Body of pancreas (tissue), 4 donors: ENCODE results near the gene AGAP1. TPM values are rescaled to one million over a fixed set of nuclear protein-coding genes. Genes with fewer than 3 reads are reported as not detected.

Source experiments
- ATAC-seq: fragments of 150-250 bp; one replicate; pipeline ENCODE4 v1.9.1; 2016
- DNase-seq, 4 donors: peaks; one replicate each; pipeline ENCODE4 v3.0.0-alpha.2; 2019
- H3K27ac ChIP-seq, 4 donors: fragments of 200-600 bp; sonication (generic); 1 replicate in 3 of 4; 2 replicates in 1 of 4; pipeline versions ENCODE4 v1.5.1 to v1.6.1; 2016 to 2019; ENCODE audit warnings: mild to moderate bottlenecking in 1 of 4, mixed read lengths in 1 of 4, moderate library complexity in 1 of 4
- H3K27me3 ChIP-seq, 2 donors: fragments of 200-600 bp; sonication (generic); one replicate each; pipeline ENCODE4 v1.6.0; 2016; ENCODE audit warnings: mild to moderate bottlenecking in 1 of 2
- H3K36me3 ChIP-seq, 2 donors: fragments of 200-600 bp; sonication (generic); replicated peaks in 1 of 2; 2 replicates each; pipeline ENCODE4 v1.5.1; 2016; ENCODE audit warnings: low read depth in 2 of 2; ENCODE audit not compliant: insufficient read depth in 1 of 2
- H3K4me1 ChIP-seq: fragments of 200-600 bp; sonication (generic); one replicate; pipeline ENCODE4 v1.6.0; 2016
- H3K4me3 ChIP-seq, 2 donors: fragments of 200-600 bp; sonication (generic); 1 replicate in 1 of 2; 2 replicates in 1 of 2; pipeline ENCODE4 v1.5.1; 2016 to 2019
- H3K9me3 ChIP-seq, 3 donors: fragments of 200-600 bp; sonication (generic); 1 replicate in 2 of 3; 2 replicates in 1 of 3; pipeline ENCODE4 v1.5.1; 2016
- CTCF ChIP-seq, 7 experiments: fragments of 450-650 bp in 4 of 7; fragments of 200-600 bp in 3 of 7; sonication (generic) in 3 of 7; IDR thresholded peaks; one replicate each; pipeline ENCODE4 v1.5.1; 2016 to 2019; ENCODE audit warnings: antibody characterized with exemption in 7 of 7
- POLR2A ChIP-seq, 3 donors: fragments of 450-650 bp; IDR thresholded peaks; one replicate each; pipeline ENCODE4 v1.6.1; 2016; ENCODE audit warnings: antibody characterized with exemption in 3 of 3, mild to moderate bottlenecking in 2 of 3
- WGBS, 2 donors: methylation state at CpG; one replicate each; pipeline ENCODE4 v1.1.5; 2017; 5-methylcytosine and 5-hydroxymethylcytosine counted together
- intact Hi-C: fragments of 100-400 bp; cut with DNase I; formaldehyde crosslinking; loops from one replicate; pipeline ENCODE4 v1.15.1; 2023
- total RNA-seq, 2 donors: library from RNA; depleted of rRNA; stranded (reverse); fragments of >200 nt; gene quantifications; one replicate each; pipeline ENCODE4 v1.1.0, GENCODE V29; 2016

AGAP1 gene
- total RNA-seq, 2 donors from 2014 or later, result 21.3 to 32.6 TPM

GRCh38 chr2:236073867-236074655 lies 580.2 kb downstream of the AGAP1 start:
- H3K27me3 ChIP-seq, result no peaks in the 10 kb centered on the region
- no peaks in the 10 kb centered on the region for H3K4me1 ChIP-seq
- H3K27ac ChIP-seq, result no peak overlapping the region
- no peak overlapping the region for H3K4me3 ChIP-seq
- WGBS, 2 donors, result 75 to 91% methylated on average over 6 to 8 of the region's 8 CpGs
- no peaks in the 10 kb centered on the region for H3K9me3 ChIP-seq
- no peak for ATAC-seq
- H3K36me3 ChIP-seq, result peaks cover 0 to 2% of the 10 kb centered on the region in 2 donors
- DNase-seq, result no peak
- intact Hi-C loops, result no loop called here
- TF ChIP-seq CTCF (IDR thresholded peaks at IDR 0.05) (no peak), POLR2A (IDR thresholded peaks at IDR 0.05) (no peak)

- H3K9me3 ChIP-seq, result no peaks in the 10 kb centered on the region
- intact Hi-C loops, result no loop called here
- no peak for DNase-seq
- TF ChIP-seq CTCF (IDR thresholded peaks at IDR 0.05) (no peak), POLR2A (IDR thresholded peaks at IDR 0.05) (no peak)
- no peak for ATAC-seq
- no peaks in the 10 kb centered on the region for H3K27me3 ChIP-seq
- no peaks in the 10 kb centered on the region for H3K4me1 ChIP-seq
- no peak overlapping the region for H3K4me3 ChIP-seq
- H3K36me3 ChIP-seq, result peaks cover 0 to 2% of the 10 kb centered on the region in 2 donors
- no peak overlapping the region for H3K27ac ChIP-seq
- 97 to 99% methylated on average over 10 to 11 of the region's 11 CpGs for WGBS, 2 donors
Measured at GRCh38 chr2:236075802-236076201, 582.0 kb downstream of the AGAP1 start.

- DNase-seq (no peak), ATAC-seq (no peak)
- Histone ChIP-seq H3K27ac (no peak overlapping the region), H3K9me3 (no peaks in the 10 kb centered on the region), H3K4me3 (no peak overlapping the region), H3K36me3 (no peaks in the 10 kb centered on the region), H3K4me1 (no peaks in the 10 kb centered on the region), H3K27me3 (no peaks in the 10 kb centered on the region)
- TF ChIP-seq CTCF (IDR thresholded peaks at IDR 0.05) (no peak), POLR2A (IDR thresholded peaks at IDR 0.05) (no peak)
- WGBS, 2 donors, result 89 to 96% methylated on average over 14 of the region's 14 CpGs
- intact Hi-C loops, result no loop called here
Measured at GRCh38 chr2:236078297-236079255, 584.7 kb downstream of the AGAP1 start.

- DNase-seq (no peak), ATAC-seq (no peak)
- Histone ChIP-seq H3K9me3 (no peaks in the 10 kb centered on the region), H3K4me1 (no peaks in the 10 kb centered on the region), H3K36me3 (no peaks in the 10 kb centered on the region), H3K27ac (no peak overlapping the region), H3K4me3 (no peak overlapping the region), H3K27me3 (no peaks in the 10 kb centered on the region)
- 94 to 96% methylated on average over 3 of the region's 3 CpGs for WGBS, 2 donors
- TF ChIP-seq POLR2A (IDR thresholded peaks at IDR 0.05) (no peak), CTCF (IDR thresholded peaks at IDR 0.05) (no peak)
- intact Hi-C loops, result no loop called here
Measured at GRCh38 chr2:236080412-236080811, 586.6 kb downstream of the AGAP1 start.
